ENCODE measurements around the gene EVI5.
"Not testable (repeated sequence)": the region's sequence is repeated elsewhere in the genome, so short reads cannot be mapped to it uniquely, and the experiment has no call there.

The EVI5 gene

DNA sequence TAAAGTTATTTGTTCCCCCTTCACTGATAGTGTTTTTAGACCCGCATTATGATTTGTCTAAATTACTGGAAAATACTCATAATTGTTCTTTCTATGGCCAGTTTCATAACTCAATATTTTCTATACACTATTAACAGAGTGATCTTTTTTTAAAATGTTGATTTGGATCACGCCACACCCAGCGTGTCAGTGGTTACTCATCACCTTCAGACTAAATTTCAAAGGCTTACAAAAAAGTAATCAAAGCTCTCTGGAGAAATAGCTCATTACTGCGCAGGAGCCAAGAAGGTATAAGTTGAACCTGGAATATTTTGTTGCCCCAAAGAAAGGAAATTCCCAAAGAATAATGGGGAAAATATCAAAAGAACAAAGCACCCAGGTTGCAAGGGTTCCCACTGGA lies 104.9 kb downstream of the EVI5 start:
- DNase-seq, result no peak

DNA sequence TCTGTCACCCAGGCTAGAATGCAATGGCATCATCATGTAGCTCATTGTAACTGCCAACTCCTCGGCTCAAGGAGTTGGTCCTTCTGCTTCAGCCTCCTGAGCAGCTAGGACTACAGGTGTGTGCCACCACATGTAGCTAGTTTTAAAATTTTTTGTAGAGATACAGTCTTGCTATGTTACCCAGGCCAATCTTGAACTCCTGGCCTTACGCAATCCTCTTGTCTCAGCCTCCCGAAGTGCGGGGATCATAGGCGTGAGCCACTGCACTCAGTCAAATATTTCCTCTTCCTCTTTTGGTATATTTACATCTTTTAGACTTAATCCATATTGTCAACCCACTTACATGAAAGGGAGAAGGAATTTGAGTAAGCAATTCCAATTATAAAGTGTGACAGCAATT lies 121.1 kb downstream of the EVI5 start:
- no peak for DNase-seq

GRCh38 chr1:92662048-92662447 lies 122.9 kb downstream of the EVI5 start:
- no peak for DNase-seq

GRCh38 chr1:92657701-92658100 lies 127.2 kb downstream of the EVI5 start:
- DNase-seq, result no peak

GRCh38 chr1:92655197-92655801 lies 129.6 kb downstream of the EVI5 start:
- DNase-seq, result no peak

- DNase-seq, result no peak
Observed at GRCh38 chr1:92653605-92654381, 131.1 kb downstream of the EVI5 start.

GRCh38 chr1:92640686-92641085 lies 144.2 kb downstream of the EVI5 start:
- DNase-seq, result not testable (repeated sequence)

DNA sequence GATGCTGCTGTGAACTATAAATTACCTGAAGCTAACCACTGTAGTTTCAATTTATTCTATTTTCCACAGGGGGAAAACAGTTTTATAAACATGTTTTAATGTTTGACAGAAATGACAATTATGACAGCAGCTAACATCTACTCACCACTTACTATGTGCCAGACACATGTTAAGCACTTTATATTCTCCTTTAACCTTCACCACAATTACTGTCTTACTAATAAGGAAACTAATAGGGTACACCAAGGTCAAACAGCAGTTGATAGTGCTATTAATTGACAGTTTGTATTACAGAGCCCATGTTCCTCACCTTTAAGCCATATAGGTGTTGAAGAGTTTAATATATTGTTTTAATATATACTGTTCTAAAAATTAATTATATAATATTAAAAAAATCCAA lies 146.4 kb downstream of the EVI5 start:
- no peak for DNase-seq

DNA sequence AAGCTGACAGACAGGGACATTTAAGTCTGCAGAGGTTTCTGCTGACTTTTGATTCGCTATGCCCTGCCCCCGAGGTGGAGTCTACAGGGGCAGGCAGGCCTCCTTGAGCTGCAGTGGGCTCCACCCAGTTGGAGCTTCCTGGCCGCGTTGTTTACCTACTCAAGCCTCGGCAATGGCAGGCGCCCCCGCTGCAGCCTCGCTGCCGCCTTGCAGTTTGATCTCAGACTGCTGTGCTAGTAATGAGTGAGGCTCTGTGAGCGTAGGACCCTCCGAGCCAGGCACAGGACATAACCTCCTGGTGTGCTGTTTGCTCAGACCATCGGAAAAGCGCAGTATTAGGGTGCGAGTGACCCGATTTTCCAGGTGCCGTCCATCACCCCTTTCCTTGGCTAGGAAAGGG lies 149.7 kb downstream of the EVI5 start:
- DNase-seq, result not testable (repeated sequence)

DNA sequence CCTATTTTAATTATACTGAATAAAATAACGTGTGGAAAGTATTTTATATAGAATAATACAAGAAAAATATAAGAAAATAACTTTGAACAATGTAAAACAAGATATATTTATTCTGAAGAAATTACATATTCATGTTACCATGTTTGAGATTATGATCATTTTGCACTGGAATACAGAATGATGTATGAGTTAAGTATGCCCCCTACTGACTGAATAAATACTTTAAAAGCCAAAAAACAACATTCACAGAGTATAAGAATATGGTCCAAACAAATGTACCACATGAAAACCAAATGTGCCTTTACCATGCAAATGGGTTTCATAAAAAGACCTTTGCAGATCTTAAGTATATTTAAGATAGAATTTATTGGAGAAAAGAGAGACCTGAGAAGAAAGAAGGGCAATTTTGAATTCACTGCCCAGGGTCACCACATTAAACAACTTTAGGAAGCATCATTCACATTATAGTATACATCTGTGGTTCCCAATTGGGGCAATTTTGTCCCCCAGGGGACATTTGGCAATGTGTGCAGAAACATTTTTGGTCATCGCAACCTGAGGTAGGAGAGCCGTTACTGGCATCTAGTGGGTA lies 161.6 kb downstream of the EVI5 start:
- DNase-seq, result peak; percentile 32

DNA sequence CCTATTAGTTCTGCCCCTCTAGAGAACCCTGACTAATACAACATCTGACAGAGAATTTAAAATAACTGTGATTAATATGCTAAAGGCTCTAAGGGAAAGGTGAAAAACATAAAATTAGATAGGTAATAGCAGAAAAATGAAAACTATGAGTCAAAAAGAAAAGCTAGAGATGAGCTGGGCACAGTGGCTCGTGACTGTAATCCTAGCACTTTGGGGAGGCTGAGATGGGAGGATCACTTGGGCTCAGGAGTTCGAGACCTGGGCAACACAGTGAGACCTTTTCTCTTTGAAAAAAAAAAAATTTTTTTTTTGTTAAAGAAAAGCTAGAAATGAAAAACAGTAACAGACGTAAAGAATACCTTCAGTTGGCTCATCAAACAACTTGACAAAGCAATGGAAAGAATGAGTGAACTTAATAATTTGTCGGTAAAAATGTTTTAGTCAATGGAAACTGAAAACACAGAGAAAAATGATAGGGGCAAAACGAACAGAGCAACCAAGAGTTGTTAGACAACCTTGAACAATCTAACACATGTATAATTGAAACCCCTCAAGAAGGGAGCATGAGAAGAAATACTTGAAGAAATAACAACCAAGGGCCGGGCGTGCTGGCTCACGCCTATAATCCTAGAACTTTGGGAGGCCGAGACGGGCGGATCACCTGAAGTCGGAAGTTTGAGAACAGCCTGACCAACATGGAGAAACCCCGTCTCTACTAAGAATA lies 165.3 kb downstream of the EVI5 start:
- DNase-seq, result no peak

DNA sequence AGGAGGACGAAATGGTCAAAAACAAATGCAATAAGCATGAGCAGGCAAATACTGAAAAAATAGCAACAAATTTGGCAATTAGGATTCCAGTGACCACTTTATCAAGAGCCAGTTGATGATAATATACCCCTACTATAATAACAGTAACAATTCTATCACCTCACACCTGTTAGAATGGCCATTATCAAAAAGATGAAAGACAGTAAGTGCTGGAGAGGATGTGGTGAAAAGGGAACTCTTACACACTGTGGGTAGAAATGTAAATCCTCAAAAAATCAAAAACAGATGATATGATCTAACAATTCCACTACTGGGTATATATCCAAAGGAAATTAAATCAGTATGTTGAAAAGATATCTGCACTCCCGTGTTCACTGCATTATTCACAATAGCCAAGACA lies 183.9 kb downstream of the EVI5 start:
- no peak for DNase-seq

- peak; percentile 40 for DNase-seq
Observed at GRCh38 chr1:92599184-92599583, 185.7 kb downstream of the EVI5 start.

GRCh38 chr1:92589361-92589760 lies 195.5 kb downstream of the EVI5 start:
- DNase-seq, result not testable (repeated sequence)

GRCh38 chr1:92587445-92587844 lies 197.5 kb downstream of the EVI5 start:
- DNase-seq, result peak; percentile 78

- DNase-seq, result no peak
Observed at GRCh38 chr1:92585831-92586230, 199.1 kb downstream of the EVI5 start.

GRCh38 chr1:92584810-92585209 lies 200.1 kb downstream of the EVI5 start:
- not testable (repeated sequence) for DNase-seq

DNA sequence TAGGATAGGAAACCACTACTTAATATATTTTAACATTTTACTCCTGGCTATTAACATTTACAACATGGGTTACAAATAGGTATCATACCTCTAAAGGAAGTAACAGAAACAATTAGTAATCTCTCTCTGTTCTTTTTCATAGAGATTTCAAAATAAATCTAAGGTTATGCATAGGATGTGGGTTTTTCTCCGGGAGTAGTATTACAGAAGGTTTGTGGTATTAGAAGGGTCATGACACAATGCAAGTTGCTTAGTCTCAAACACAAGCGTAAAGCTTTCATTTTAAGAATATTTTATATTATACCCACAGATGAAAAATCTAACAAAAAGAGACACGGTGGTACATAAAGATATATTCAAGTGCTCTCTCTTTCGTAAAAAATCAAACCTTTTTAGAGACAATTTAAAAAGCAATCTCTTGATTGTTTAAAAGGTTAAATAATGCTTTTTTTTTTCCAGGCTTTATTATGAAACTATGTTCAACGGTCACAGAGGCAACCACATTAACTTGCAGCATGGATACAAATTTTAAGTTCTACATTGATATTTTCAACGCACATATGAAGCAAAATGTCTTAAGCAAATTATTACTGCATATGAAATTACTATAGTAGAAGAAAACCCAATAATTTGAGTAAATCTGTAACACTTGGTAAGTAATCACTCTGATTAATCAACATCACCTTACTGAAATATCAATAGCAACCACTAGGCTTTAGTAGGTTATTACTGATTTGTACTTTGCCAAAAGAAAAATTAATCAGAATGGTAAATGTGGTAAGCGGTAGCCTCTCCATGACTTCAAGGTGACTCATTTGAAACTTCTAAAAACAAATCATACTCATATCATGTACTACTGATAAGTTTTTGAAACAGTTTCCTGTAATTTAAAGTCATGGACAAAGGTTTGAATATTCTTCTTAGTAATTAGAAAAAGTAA lies 200.8 kb downstream of the EVI5 start:
- peak; percentile 88 for DNase-seq

GRCh38 chr1:92577261-92577895 lies 207.5 kb downstream of the EVI5 start:
- peak; percentile 32 for DNase-seq

- no peak for DNase-seq
Observed at GRCh38 chr1:92575123-92575522, 209.8 kb downstream of the EVI5 start.

DNA sequence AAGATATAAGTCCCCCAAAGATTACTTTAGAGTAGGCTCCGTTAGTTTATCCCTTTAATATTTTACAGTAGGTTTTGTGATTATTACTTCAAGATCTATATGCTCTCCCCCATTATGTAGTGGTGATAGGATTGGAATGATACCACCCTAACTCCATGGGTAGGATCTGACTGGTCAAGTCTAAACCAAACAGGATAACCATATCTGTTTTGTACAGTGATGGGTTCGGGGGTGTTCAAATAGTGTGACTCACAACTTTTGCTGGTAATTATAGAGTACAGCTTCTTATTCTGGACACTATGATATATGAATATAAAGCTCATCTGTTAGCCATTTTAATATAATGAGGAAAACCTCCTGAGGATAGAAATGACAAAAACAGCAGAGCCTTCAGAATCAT lies 212.4 kb downstream of the EVI5 start:
- no peak for DNase-seq

DNA sequence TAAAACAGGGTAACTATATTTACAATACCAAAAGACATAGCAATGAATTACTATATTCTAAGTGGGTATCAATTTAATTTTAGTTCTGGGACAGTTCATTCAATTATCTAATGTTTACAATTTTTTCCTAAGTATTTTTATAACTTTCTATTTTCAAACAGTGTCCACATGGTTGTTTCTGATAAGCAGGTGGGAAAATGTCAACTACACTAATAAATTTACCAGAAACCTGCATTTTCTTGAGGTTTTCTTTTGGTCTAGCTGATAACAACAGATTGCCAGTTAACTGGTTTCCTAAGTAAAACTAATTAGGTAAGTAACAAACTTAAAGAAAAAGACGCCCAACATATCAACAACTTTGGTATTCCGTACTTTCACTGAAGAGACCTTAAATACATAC lies 213.3 kb downstream of the EVI5 start:
- DNase-seq, result no peak

Measured in activated CD4-positive, alpha-beta T cell treated with anti-CD3 and anti-CD28 coated beads, Interleukin-2, amount 50 U/mL, for 16 hours (primary cell).